Measurements from ENCODE around the gene CACNG8.

Gene CACNG8

GRCh38 chr19:53992815-53993214 is 30.1 kb downstream of the CACNG8 start:
- DNase-seq (ENCODE audit: low read depth): no peak

- no peak for DNase-seq (ENCODE audit: low read depth)
Measured at GRCh38 chr19:53993448-53993847, 30.7 kb downstream of the CACNG8 start.

GRCh38 chr19:53994811-53995210 is 32.1 kb downstream of the CACNG8 start:
- DNase-seq (ENCODE audit: low read depth): no peak

- DNase-seq (ENCODE audit: low read depth): no peak
Measured at GRCh38 chr19:53998223-53998622, 35.5 kb downstream of the CACNG8 start.

GRCh38 chr19:53999694-54000093 is 37.0 kb downstream of the CACNG8 start:
- DNase-seq (ENCODE audit: low read depth): no peak

- no peak for DNase-seq (ENCODE audit: low read depth)
Measured at GRCh38 chr19:54001496-54001895, 38.8 kb downstream of the CACNG8 start.

GRCh38 chr19:54002495-54003315 is 40.0 kb downstream of the CACNG8 start:
- DNase-seq (ENCODE audit: low read depth): no peak

- DNase-seq (ENCODE audit: low read depth): no peak
Measured at GRCh38 chr19:54009440-54009839, 46.7 kb downstream of the CACNG8 start.

GRCh38 chr19:54010474-54010873 is 47.7 kb downstream of the CACNG8 start:
- no peak for DNase-seq (ENCODE audit: low read depth)

GRCh38 chr19:54011507-54012211 is 48.9 kb downstream of the CACNG8 start:
- DNase-seq (ENCODE audit: low read depth): no peak

GRCh38 chr19:54013866-54014265 is 51.1 kb downstream of the CACNG8 start:
- DNase-seq (ENCODE audit: low read depth): no peak

GRCh38 chr19:54014920-54015560 is 52.3 kb downstream of the CACNG8 start:
- DNase-seq (ENCODE audit: low read depth): no peak

GRCh38 chr19:54017261-54017660 is 54.5 kb downstream of the CACNG8 start:
- no peak for DNase-seq (ENCODE audit: low read depth)

GRCh38 chr19:54021363-54021762 is 58.6 kb downstream of the CACNG8 start:
- no peak for DNase-seq (ENCODE audit: low read depth)

- no peak for DNase-seq (ENCODE audit: low read depth)
Measured at GRCh38 chr19:54021932-54022331, 59.2 kb downstream of the CACNG8 start.

GRCh38 chr19:54023191-54023590 is 60.5 kb downstream of the CACNG8 start:
- DNase-seq (ENCODE audit: low read depth): no peak

GRCh38 chr19:54024660-54025059 is 61.9 kb downstream of the CACNG8 start:
- DNase-seq (ENCODE audit: low read depth): no peak

GRCh38 chr19:54026656-54027055 is 63.9 kb downstream of the CACNG8 start:
- no peak for DNase-seq (ENCODE audit: low read depth)

GRCh38 chr19:54029301-54029700 is 66.6 kb downstream of the CACNG8 start:
- DNase-seq (ENCODE audit: low read depth): no peak

GRCh38 chr19:54029930-54030490 is 67.3 kb downstream of the CACNG8 start:
- DNase-seq (ENCODE audit: low read depth): peak; percentile 10

GRCh38 chr19:54030895-54031586 is 68.3 kb downstream of the CACNG8 start:
- DNase-seq (ENCODE audit: low read depth): no peak
